CD14-positive monocyte (primary cell): ENCODE results near the gene CHMP4B. TPM values are rescaled to one million over a fixed set of nuclear protein-coding genes. Genes with fewer than 3 reads are reported as not detected.
A peak's percentile ranks its signal among the peaks of the same experiment; 100 is the strongest.

ENCODE experiments used
- DNase-seq, 3 donors: peaks; one replicate each; pipeline ENCODE4 v3.0.0-alpha.2; 2011 to 2022
- H2AFZ ChIP-seq: 2 replicates; pipeline ENCODE4 v1.6.0; 2012; ENCODE audit warnings: mild to moderate bottlenecking, low read depth, low read length, inconsistent platforms; ENCODE audit not compliant: insufficient read depth, poor library complexity, severe bottlenecking
- H3K27ac ChIP-seq, 2 donors: 1 replicate in 1 of 2; 2 replicates in 1 of 2; pipeline ENCODE4 v1.5.1; 2012 to 2013; ENCODE audit warnings: low read length in 2 of 2, control low read depth in 1 of 2, inconsistent platforms in 1 of 2, low read depth in 1 of 2, mild to moderate bottlenecking in 1 of 2
- H3K27me3 ChIP-seq, 2 donors: one replicate each; pipeline versions ENCODE4 v1.6.0 to v1.6.1; 2011 to 2013; ENCODE audit warnings: low read length in 2 of 2; ENCODE audit not compliant: control insufficient read depth in 2 of 2, insufficient read depth in 2 of 2
- H3K36me3 ChIP-seq, 2 donors: replicated peaks in 1 of 2; 1 replicate in 1 of 2; 2 replicates in 1 of 2; pipeline versions ENCODE4 v1.5.1 to v1.6.1; 2012 to 2013; ENCODE audit warnings: low read length in 2 of 2, control low read depth in 1 of 2, inconsistent platforms in 1 of 2, mild to moderate bottlenecking in 1 of 2; ENCODE audit not compliant: insufficient read depth in 2 of 2, control insufficient read depth in 1 of 2
- H3K4me1 ChIP-seq, 2 donors: 1 replicate in 1 of 2; 2 replicates in 1 of 2; pipeline versions ENCODE4 v1.5.1 to v1.6.1; 2012 to 2013; ENCODE audit warnings: low read length in 2 of 2, control low read depth in 1 of 2, inconsistent platforms in 1 of 2, mild to moderate bottlenecking in 1 of 2, moderate library complexity in 1 of 2; ENCODE audit not compliant: insufficient read depth in 2 of 2, control insufficient read depth in 1 of 2
- H3K4me2 ChIP-seq: replicated peaks from 2 replicates; pipeline ENCODE3; 2012; ENCODE audit warnings: low read length, moderate library complexity, mild to moderate bottlenecking; ENCODE audit not compliant: poor library complexity, severe bottlenecking; ENCODE audit errors: extremely low read depth
- H3K4me3 ChIP-seq, 3 experiments: fragments of 200-600 bp in 1 of 3; sonication (generic) in 1 of 3; replicated peaks in 1 of 3; 1 replicate in 2 of 3; 2 replicates in 1 of 3; pipeline ENCODE4 v1.5.1; 2011 to 2013; ENCODE audit warnings: low read length in 3 of 3, mild to moderate bottlenecking in 3 of 3, control low read depth in 2 of 3, low read depth in 2 of 3, inconsistent platforms in 1 of 3, moderate library complexity in 1 of 3
- H3K79me2 ChIP-seq: 2 replicates; pipeline ENCODE4 v1.6.0; 2012; ENCODE audit warnings: mild to moderate bottlenecking, control low read depth, inconsistent platforms, low read length, moderate library complexity; ENCODE audit not compliant: insufficient read depth
- H3K9ac ChIP-seq: 2 replicates; pipeline ENCODE4 v1.6.0; 2017; ENCODE audit warnings: low read length, mild to moderate bottlenecking; ENCODE audit not compliant: insufficient read depth, poor library complexity, severe bottlenecking
- H3K9me3 ChIP-seq, 2 donors: replicated peaks in 1 of 2; 1 replicate in 1 of 2; 2 replicates in 1 of 2; pipeline versions ENCODE4 v1.5.1 to v1.6.1; 2012 to 2013; ENCODE audit warnings: low read length in 2 of 2, control low read depth in 1 of 2; ENCODE audit not compliant: control insufficient read depth in 1 of 2, insufficient read depth in 1 of 2
- H4K20me1 ChIP-seq: 2 replicates; pipeline ENCODE4 v1.6.0; 2012; ENCODE audit warnings: mild to moderate bottlenecking, low read length, control low read depth, moderate library complexity; ENCODE audit not compliant: insufficient read depth
- H3K27ac Mint-ChIP-seq, 7 donors: one replicate each; pipeline ENCODE4 v1.8.0; 2020; ENCODE audit warnings: mild to moderate bottlenecking in 7 of 7, mixed read lengths in 7 of 7, moderate library complexity in 6 of 7, inconsistent platforms in 2 of 7
- H3K27me3 Mint-ChIP-seq, 3 donors: one replicate each; pipeline ENCODE4 v1.8.0; 2021 to 2022; ENCODE audit warnings: low read depth in 3 of 3, mild to moderate bottlenecking in 3 of 3, mixed read lengths in 3 of 3, moderate library complexity in 3 of 3, inconsistent platforms in 1 of 3
- H3K36me3 Mint-ChIP-seq, 2 donors: one replicate each; pipeline ENCODE4 v1.8.0; 2020; ENCODE audit warnings: mixed read lengths in 2 of 2, inconsistent platforms in 1 of 2, mild to moderate bottlenecking in 1 of 2
- H3K4me1 Mint-ChIP-seq: one replicate; pipeline ENCODE4 v1.8.0; 2020; ENCODE audit warnings: mild to moderate bottlenecking, mixed read lengths
- H3K4me3 Mint-ChIP-seq, 2 donors: one replicate each; pipeline ENCODE4 v1.8.0; 2020; ENCODE audit warnings: mild to moderate bottlenecking in 2 of 2, mixed read lengths in 2 of 2, moderate library complexity in 1 of 2
- H3K9me3 Mint-ChIP-seq, 7 donors: one replicate each; pipeline ENCODE4 v1.8.0; 2020 to 2022; ENCODE audit warnings: mixed read lengths in 7 of 7, mild to moderate bottlenecking in 6 of 7, moderate library complexity in 6 of 7, inconsistent platforms in 2 of 7
- CTCF ChIP-seq: fragments of 200-600 bp; IDR thresholded peaks from one replicate; pipeline ENCODE4 v1.8.0; 2022; ENCODE audit warnings: antibody characterized with exemption, mild to moderate bottlenecking
- WGBS: methylation state at CpG from one replicate; pipeline ENCODE4 v1.1.5; 2013; ENCODE audit warnings: missing lambda C conversion rate; ENCODE audit not compliant: insufficient coverage; 5-methylcytosine and 5-hydroxymethylcytosine counted together
- intact Hi-C, 2 donors: fragments of 100-400 bp; cut with micrococcal nuclease; formaldehyde crosslinking; loops; one replicate each; pipeline versions ENCODE4 v1.15.0 to v1.15.1; 2023
- polyA plus RNA-seq, 3 donors: library from polyadenylated mRNA; depleted of rRNA in 1 of 3; unstranded in 2 of 3; stranded (reverse) in 1 of 3; fragments of 300-500 nt in 2 of 3; fragments of >200 nt in 1 of 3; fragmentation: Illumina TruSeq in 2 of 3; gene quantifications; 1 replicate in 2 of 3; 2 replicates in 1 of 3; pipeline ENCODE4 v1.2.3, GENCODE V29; 2012 to 2021

The CHMP4B gene
- polyA plus RNA-seq, 3 donors = 7.1 to 181 (median 10.0) TPM

- Histone ChIP-seq H3K36me3 (peaks cover 4 to 18% of the 10 kb centered on the region in 2 donors), H3K27ac (no peak overlapping the region), H3K4me3 (no peak overlapping the region), H2AFZ (no peak overlapping the region), H3K9ac (no peak overlapping the region), H3K79me2 (no peaks in the 10 kb centered on the region), H3K27me3 (no peaks in the 10 kb centered on the region), H3K4me1 (peaks cover 0 to 9% of the 10 kb centered on the region in 2 donors), H3K9me3 (no peaks in the 10 kb centered on the region), H4K20me1 (no peaks in the 10 kb centered on the region), H3K4me2 (no peak overlapping the region)
- no peak for TF ChIP-seq CTCF
- Mint-ChIP-seq H3K27me3 (no peaks in the 10 kb centered on the region), H3K4me3 (no peak overlapping the region), H3K9me3 (peaks cover 0 to 1% (median 0%) of the 10 kb centered on the region in 7 donors), H3K36me3 (peaks cover 12 to 30% of the 10 kb centered on the region in 2 donors), H3K4me1 (peaks cover 30% of the 10 kb centered on the region), H3K27ac (peak overlapping the region in 2 of 7 donors; percentile 20 to 43)
- intact Hi-C loops = no loop called here
- no peak for DNase-seq
- WGBS = 55% methylated on average over 7 of the region's 21 CpGs
Observed at GRCh38 chr20:33793011-33793931, 17.9 kb upstream of the CHMP4B start.

- peaks cover 0 to 3% (median 0%) of the 10 kb centered on the region in 3 donors for H3K27me3 Mint-ChIP-seq
- H2AFZ ChIP-seq = no peak overlapping the region
Observed at GRCh38 chr20:33796263-33796906, 14.8 kb upstream of the CHMP4B start.

More at GRCh38 chr20:33796263-33796906, 14.8 kb upstream of the CHMP4B start:
- no peak overlapping the region for H3K27ac ChIP-seq
- Mint-ChIP-seq H3K4me1 (peaks cover 27% of the 10 kb centered on the region), H3K36me3 (peaks cover 2 to 5% of the 10 kb centered on the region in 2 donors), H3K9me3 (peaks cover 0 to 2% (median 0%) of the 10 kb centered on the region in 7 donors), H3K4me3 (no peak overlapping the region), H3K27ac (no peak overlapping the region)
- H3K9me3 ChIP-seq = no peaks in the 10 kb centered on the region
- DNase-seq = no peak
- peaks cover 10 to 14% of the 10 kb centered on the region in 2 donors for H3K4me1 ChIP-seq
- peaks cover under 1 to 6% of the 10 kb centered on the region in 2 donors for H3K36me3 ChIP-seq
- no peaks in the 10 kb centered on the region for H3K27me3 ChIP-seq
- no peaks in the 10 kb centered on the region for H3K79me2 ChIP-seq
- no peak overlapping the region for H3K9ac ChIP-seq
- no peak overlapping the region for H3K4me3 ChIP-seq
- H3K4me2 ChIP-seq = no peak overlapping the region
- intact Hi-C loops = no loop called here
- 100% methylated on average over 2 of the region's 9 CpGs for WGBS
- H4K20me1 ChIP-seq = no peaks in the 10 kb centered on the region
- no peak for TF ChIP-seq CTCF
